Measurements from ENCODE around the gene CPNE5.
"Not testable (repeated sequence)": the region's sequence is repeated elsewhere in the genome, so short reads cannot be mapped to it uniquely, and the experiment has no call there.

Gene CPNE5

GRCh38 chr6:36813047-36813446 is 26.2 kb downstream of the CPNE5 start:
- DNase-seq: not testable (repeated sequence)

GRCh38 chr6:36809941-36810803 is 29.1 kb downstream of the CPNE5 start:
- DNase-seq: no peak

- DNase-seq: no peak
Observed at GRCh38 chr6:36809156-36809555, 30.1 kb downstream of the CPNE5 start.

- no peak for DNase-seq
Observed at GRCh38 chr6:36808634-36809033, 30.6 kb downstream of the CPNE5 start.

- no peak for DNase-seq
Observed at GRCh38 chr6:36807750-36808149, 31.5 kb downstream of the CPNE5 start.

- DNase-seq: no peak
Observed at GRCh38 chr6:36807143-36807542, 32.1 kb downstream of the CPNE5 start.

GRCh38 chr6:36805917-36806316 is 33.3 kb downstream of the CPNE5 start:
- no peak for DNase-seq

- no peak for DNase-seq
Observed at GRCh38 chr6:36805096-36805797, 34.0 kb downstream of the CPNE5 start.

- DNase-seq: no peak
Observed at GRCh38 chr6:36804563-36804962, 34.7 kb downstream of the CPNE5 start.

- DNase-seq: no peak
Observed at GRCh38 chr6:36803908-36804307, 35.3 kb downstream of the CPNE5 start.

GRCh38 chr6:36803482-36803881 is 35.8 kb downstream of the CPNE5 start:
- DNase-seq: no peak

- no peak for DNase-seq
Observed at GRCh38 chr6:36800223-36801076, 38.8 kb downstream of the CPNE5 start.

GRCh38 chr6:36798852-36799251 is 40.4 kb downstream of the CPNE5 start:
- DNase-seq: no peak

GRCh38 chr6:36797653-36798052 is 41.6 kb downstream of the CPNE5 start:
- DNase-seq: no peak

GRCh38 chr6:36797055-36797454 is 42.2 kb downstream of the CPNE5 start:
- DNase-seq: no peak

GRCh38 chr6:36794713-36795065 is 44.6 kb downstream of the CPNE5 start:
- no peak for DNase-seq

GRCh38 chr6:36793913-36794712 is 45.1 kb downstream of the CPNE5 start:
- no peak for DNase-seq

- no peak for DNase-seq
Observed at GRCh38 chr6:36793296-36793912, 45.8 kb downstream of the CPNE5 start.

GRCh38 chr6:36791521-36792135 is 47.6 kb downstream of the CPNE5 start:
- no peak for DNase-seq

GRCh38 chr6:36791085-36791484 is 48.2 kb downstream of the CPNE5 start:
- no peak for DNase-seq

GRCh38 chr6:36788768-36789167 is 50.5 kb downstream of the CPNE5 start:
- no peak for DNase-seq

- no peak for DNase-seq
Observed at GRCh38 chr6:36788186-36788585, 51.1 kb downstream of the CPNE5 start.
